Stimulated activated CD4-positive, alpha-beta T cell treated with anti-CD3 and anti-CD28 coated beads, TNF-alpha, amount 100 ng/mL, for 48 hours (primary cell): ENCODE measurements around the gene KLF6.

Experiments
- DNase-seq, 3 donors: peaks; one replicate each; pipeline ENCODE4 v3.0.0-alpha.2; 2020; ENCODE audit warnings: low read depth in 3 of 3

Gene KLF6

DNA sequence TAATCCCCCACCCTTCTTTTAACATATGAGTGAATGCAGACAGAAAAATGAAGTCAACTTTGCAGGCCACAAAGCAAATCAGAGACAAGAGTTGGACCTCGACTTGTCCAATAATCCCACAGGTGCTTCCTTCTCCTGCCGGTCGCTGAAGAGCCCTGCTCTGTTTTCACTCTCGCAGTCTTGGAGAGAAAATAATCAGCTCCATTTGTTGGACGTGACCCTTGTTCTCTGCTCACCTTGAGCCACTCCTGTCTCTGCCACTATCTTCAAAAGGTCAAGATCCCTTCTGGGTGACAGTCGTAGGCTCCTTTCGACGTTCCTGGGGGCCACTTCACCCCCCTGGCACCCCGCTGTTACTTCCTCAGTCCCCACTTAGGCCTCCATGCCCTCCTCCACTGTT is 2.8 kb upstream of the KLF6 start:
- DNase-seq: no peak

DNA sequence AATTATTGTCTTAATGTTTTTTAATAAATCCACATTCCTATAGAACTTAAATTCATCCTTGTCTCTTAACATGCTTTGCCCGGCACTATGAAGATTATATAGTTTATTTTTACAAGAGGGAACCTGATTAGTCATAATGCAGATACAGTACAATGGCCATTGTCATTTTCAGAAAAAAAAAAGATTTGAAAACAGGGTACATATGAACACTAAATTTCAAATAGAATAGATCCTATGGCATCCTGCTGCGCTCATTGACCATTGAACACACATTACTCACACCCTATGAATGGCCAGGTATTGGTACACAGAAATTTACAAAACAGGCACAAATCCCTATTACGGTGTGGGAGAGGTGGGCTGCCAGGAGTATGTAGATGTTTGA is 2.0 kb upstream of the KLF6 start:
- DNase-seq: no peak

DNA sequence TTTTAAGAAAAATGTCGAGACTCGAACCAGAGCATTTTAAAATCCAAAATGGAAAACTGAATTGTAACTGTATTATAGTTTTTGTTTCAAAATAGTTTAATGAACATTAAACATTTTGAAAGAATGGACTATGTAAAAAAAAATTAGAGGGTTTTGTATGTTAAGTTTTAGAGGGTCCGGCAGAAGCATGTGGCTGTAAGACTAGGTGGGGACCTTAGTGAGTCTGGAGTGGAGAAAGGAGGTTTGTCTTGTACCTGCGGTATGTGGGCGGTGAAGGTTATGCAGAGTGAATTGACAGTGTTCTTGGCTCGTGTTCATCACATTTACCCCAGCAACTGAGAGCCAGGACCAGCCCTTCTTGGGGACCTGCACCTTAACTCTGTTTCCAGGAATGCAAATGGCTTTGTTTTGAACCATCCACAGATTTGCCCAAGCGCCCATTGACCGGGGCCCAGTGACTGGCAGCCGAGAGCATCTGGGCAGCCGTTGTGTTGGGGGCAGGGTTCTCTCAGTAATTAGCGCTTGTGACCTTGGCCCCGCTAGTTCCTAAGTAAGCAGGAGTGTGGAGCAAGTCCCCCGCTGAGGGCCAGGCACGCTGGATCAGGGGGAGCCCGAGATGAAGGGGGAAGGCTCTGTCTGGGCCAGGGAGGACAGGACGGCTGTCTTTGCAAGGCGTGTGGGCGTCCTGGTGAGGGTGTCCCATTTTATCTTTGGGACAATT is 1.4 kb upstream of the KLF6 start:
- DNase-seq: no peak

GRCh38 chr10:3785851-3786271 is 852 bp upstream of the KLF6 start:
- DNase-seq: no peak

GRCh38 chr10:3785251-3785850 is 342 bp upstream of the KLF6 start:
- DNase-seq: peak; percentile 96 to 99 (median 98)

- DNase-seq: no peak
Observed at GRCh38 chr10:3783682-3784432, 1.2 kb downstream of the KLF6 start.

GRCh38 chr10:3783316-3783681 is 1.7 kb downstream of the KLF6 start:
- DNase-seq: peak in 1 of 3 donors; percentile 72

DNA sequence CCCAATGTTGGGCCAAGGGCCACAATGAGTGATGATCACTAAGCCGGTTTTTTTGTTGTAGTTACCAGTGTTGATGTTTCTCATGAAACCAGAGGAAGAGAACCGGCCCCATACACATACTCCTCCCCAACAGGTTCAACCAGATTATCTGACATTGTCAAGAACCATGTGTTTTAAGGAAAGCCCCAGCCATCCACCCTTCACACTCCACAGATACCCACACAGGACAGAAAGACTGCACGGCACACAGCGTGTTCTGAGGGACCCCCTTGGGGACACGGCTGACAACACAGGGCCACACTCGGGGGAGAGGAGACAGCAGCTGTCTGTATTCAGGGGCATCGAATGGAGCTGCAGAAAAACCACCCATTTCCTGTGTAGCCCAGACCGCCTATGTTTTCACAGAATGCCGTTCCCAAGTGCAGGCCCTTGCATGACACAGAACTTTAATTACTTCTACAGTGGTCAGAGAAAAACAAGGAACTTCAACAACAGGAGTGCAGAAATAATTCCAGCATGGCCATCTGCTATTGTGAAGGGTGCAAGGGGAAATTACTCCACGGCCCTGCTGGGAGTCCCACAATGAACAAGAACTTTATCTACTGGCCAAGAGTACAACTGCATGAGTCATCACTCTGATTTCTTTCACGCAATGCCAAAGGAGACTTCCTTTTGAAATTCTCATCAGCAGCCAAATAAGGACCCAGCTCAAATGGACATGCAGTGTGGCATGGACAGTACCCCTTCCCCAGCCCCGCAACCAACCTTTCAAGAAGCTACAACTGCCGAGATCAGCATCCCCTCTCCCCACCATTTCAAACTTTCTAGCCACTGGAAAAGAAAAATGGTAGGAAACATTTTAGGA is 2.3 kb downstream of the KLF6 start:
- no peak for DNase-seq

DNA sequence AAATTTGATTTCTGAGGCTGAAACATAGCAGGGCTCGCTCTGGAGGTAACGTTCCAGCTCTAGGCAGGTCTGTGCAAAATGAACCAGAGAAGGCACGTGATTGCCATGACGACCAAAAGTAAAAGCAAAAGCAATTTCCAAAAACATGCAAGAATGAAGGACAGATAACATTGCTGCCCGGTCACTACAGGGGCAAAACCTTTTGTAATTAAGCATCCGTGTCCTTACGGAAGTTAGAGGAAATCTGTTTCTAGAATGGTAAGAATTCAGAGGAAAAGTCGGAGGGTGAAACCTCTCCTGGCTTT is 2.9 kb downstream of the KLF6 start:
- DNase-seq: no peak

GRCh38 chr10:3781468-3782145 is 3.4 kb downstream of the KLF6 start:
- peak in 1 of 3 donors; percentile 30 for DNase-seq

DNA sequence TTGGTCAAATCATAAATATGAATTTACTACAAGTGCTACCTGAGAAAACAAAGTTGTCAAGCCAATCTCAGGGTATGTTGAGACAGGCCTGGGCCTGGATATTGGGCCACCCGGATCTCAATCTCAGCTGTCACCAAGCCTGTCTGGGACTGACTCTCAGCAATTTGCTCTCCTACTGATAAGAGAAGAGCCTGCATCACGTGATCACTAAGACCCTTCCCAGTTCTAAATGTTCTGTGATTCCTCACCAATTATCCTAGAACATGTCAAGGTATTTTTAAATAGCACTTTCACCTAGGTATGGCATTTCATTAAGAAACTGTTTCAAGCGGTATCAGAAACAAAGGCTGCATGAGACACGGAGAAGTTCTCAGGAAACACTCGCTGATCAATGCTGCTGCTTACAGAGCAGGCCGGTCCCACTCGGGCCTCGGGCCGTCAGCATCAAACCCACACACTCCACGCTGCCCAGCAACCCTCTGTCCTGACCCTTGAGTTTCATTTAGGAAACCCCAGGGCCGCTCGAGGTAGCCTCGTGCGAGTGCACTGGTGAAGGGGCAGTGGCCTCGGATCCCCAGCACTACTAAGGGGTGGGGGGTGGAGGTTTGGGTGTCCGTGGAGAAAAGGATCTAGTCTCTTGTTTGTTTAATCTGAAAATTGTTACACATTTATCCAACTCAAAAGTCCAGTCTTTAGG is 4.1 kb downstream of the KLF6 start:
- DNase-seq: no peak

GRCh38 chr10:3780021-3780770 is 4.8 kb downstream of the KLF6 start:
- no peak for DNase-seq

DNA sequence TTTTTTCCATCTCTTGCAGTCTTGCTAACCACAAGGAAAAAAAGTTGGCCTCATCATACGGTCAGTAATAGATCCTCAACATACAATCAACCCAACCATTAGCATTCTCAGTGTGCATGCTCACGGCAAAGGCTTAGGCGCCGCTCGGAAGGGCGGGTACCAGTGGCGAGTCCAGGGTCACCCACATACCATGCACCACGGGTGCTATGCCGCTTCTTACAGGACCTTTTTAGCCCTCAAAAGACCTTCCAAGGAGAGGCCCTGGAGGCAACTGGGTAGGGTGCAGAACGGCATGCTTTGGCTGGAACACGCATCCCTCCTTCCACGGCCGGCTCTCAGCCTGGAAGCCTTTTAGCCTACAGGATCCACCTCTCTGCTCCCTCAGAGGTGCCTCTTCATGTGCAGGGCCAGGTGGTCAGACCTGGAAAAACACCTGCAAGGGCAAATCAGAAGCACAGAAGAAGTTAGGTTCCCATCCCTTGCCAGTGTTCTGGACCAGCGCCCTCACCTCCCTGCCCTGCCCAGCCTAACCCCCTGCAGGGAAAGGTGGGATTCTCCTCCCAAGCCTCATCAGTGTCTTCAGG is 5.8 kb downstream of the KLF6 start:
- DNase-seq: no peak

DNA sequence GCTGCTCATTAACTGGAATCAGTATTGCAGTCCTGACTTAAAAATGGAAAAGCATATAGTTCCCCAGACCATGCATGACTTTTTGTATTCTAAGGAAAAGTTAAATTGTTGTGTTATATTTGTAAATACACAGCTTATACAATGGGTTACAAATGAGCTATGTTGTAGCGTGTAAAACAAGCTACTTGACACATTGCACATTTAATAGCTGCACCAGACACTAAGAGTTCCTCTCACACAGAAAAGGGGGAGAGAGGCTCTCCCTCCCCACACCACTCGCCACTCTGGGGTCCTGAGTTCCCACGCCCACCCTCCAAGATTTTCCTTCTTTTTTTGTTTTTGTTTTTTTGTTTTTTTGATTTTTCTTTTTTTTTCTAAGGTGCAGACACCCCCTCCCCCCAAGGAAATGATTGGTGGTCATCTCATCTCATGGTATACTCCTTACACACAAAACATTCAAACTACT is 6.3 kb downstream of the KLF6 start:
- no peak for DNase-seq

- no peak for DNase-seq
Observed at GRCh38 chr10:3777981-3778691, 6.9 kb downstream of the KLF6 start.

DNA sequence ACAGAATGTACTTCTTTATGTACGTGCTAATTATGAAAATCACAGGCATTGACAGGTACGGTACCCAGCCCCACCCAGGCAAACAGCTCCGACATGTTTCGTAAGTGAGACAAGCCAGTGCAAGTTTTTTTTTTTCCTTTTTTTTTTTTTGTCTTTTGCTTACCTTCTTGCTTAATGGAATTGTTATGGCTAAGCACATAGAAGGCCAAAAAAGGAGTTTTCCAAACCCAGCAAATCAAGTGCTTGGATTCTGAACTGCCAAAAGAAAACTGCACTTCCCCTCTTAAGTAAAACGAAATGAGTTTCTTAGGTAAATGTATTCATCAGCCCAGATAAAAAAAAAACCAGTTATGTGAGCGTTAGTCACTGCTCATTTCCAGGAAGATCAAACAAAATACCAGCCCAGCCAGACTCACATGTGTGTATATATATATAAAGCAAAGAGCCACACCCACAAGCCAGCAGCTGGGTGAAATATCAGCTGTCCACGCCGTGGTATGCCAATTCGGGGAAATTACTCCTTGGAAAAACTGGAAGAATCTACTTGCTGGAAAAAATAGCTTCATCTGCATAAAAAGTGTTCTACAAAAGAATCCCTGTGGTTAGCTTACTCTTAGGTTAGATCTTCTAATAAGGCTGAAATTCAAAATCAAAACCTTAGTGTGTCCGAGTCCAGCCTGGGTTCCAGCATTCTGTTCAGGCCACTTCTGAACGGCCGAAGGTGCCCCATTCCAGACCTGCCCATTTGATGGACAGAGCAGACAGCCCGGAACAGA is 8.0 kb downstream of the KLF6 start:
- DNase-seq: peak in 1 of 3 donors; percentile 45

DNA sequence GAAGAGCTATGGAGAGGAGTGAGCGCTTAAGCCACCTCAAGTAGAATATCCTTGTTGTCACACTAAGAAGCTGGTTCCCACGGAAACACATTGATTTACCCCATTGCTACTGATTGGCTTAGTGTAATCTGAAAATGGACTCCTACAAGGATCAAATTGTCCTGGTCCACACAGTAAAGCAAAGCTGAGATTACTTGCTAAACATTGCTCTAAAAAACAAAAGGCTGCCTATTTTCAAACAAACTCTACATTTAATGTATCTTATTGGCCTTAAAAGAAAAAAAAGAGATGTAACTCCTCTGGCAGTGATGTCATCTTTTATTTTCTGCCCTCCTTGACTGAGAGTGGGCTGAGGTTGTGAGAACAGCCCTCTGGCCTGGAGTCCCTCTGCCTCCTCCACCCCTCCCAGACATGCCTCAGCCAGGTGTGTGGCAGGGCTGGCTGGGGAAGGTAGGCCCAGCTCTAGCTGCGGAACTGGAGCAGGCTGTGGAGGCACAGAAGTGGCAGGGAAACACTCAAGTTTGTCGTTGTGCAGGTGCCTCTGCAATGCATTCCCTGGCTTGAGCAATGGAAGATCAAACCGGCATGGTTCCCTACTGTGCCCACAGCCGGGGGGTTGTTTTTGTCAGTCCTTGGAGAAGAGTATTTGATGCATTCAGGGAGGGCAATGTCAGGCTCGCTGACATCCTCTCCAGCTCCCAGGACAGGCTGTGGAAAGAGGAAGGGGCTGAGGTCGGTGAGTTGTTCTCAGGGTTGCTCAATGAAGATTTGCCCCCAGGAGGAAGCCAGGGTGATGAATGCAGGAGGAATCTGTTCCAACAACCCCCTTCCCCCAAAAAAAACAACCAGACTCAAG is 9.1 kb downstream of the KLF6 start:
- DNase-seq: no peak
